K562 (cell line): ENCODE measurements around the gene PRDX2. TPM values are rescaled to one million over a fixed set of nuclear protein-coding genes. Genes with fewer than 3 reads are reported as not detected.

ENCODE experiments used
- C11orf30 ChIP-seq: fragments of 450-650 bp; IDR thresholded peaks from 2 replicates; pipeline ENCODE4 v1.6.1; 2016; ENCODE audit warnings: low read depth, mild to moderate bottlenecking
- CBFA2T2 ChIP-seq: fragments of 450-650 bp; conservative IDR thresholded peaks from 2 replicates; pipeline ENCODE4 v1.6.1; 2017; ENCODE audit warnings: mild to moderate bottlenecking
- CBX2 ChIP-seq: fragments of 200-600 bp; sonication (generic); IDR thresholded peaks from one replicate; pipeline ENCODE4 v1.6.1; 2012; ENCODE audit warnings: mild to moderate bottlenecking, low read length, inconsistent platforms; ENCODE audit not compliant: insufficient read depth, poor library complexity, severe bottlenecking
- CHD2 ChIP-seq: IDR thresholded peaks from 2 replicates; pipeline ENCODE4 v1.6.1; 2011; ENCODE audit warnings: low read depth, low read length
- GTF2A2 ChIP-seq: IDR thresholded peaks from 2 replicates; pipeline ENCODE4 v1.6.1; 2016; ENCODE audit warnings: mild to moderate bottlenecking, missing genetic modification characterization, missing compliant biosample characterization
- LARP7 ChIP-seq: fragments of 450-650 bp; IDR thresholded peaks from 2 replicates; pipeline ENCODE4 v1.6.1; 2016
- PURB ChIP-seq: sonication (generic); formaldehyde crosslinking; IDR thresholded peaks from 2 replicates; pipeline ENCODE4 v1.9.0; 2021; ENCODE audit warnings: low read depth, mild to moderate bottlenecking, missing genetic modification reagents
- SUPT5H ChIP-seq: fragments of 450-650 bp; IDR thresholded peaks from 2 replicates; pipeline ENCODE4 v1.6.1; 2016
- ZFPM2 ChIP-seq: fragments of 250-450 bp; sonication (Bioruptor Pico); IDR thresholded peaks from 2 replicates; pipeline ENCODE4 v1.5.1; 2022; ENCODE audit warnings: mild to moderate bottlenecking
- ZNF263 ChIP-seq: sonication (generic); formaldehyde crosslinking; IDR thresholded peaks from 2 replicates; pipeline ENCODE4 v1.8.0; 2022; ENCODE audit warnings: mild to moderate bottlenecking, missing genetic modification reagents, borderline replicate concordance
- ZNF324 ChIP-seq: fragments of 250-450 bp; sonication (Bioruptor Pico); IDR thresholded peaks from 2 replicates; pipeline ENCODE4 v1.4.0; 2020; ENCODE audit warnings: mild to moderate bottlenecking
- ZNF436 ChIP-seq: fragments of 250-450, 450-650 bp; sonication (Bioruptor Pico); formaldehyde crosslinking; IDR thresholded peaks from 2 replicates; pipeline ENCODE4 v1.7.0; 2020; ENCODE audit warnings: mild to moderate bottlenecking
- ZNF507 ChIP-seq: conservative IDR thresholded peaks from 2 replicates; pipeline ENCODE4 v1.6.1; 2017; ENCODE audit warnings: missing genetic modification characterization, missing compliant biosample characterization
- polyA plus RNA-seq, 8 experiments: library from polyadenylated mRNA; depleted of rRNA in 4 of 8; stranded (reverse) in 5 of 8; unstranded in 3 of 8; fragments of >200 nt; fragmentation: Nextera tagmentation in 2 of 8; fragmentation: Illumina TruSeq in 1 of 8; extraction: Ambion mirVana in 2 of 8; extraction: Trizol in 1 of 8; gene quantifications; 2 replicates each; pipeline versions ENCODE4 v1.2.1 to v1.2.3, GENCODE V29; 2011 to 2014; ENCODE audit warnings: inconsistent platforms in 1 of 8, missing spikeins in 1 of 8
- total RNA-seq, 7 experiments: library from RNA; depleted of rRNA in 6 of 7; stranded (reverse); fragments of >200 nt in 6 of 7; fragmentation: Illumina TruSeq in 2 of 7; extraction: Trizol in 2 of 7; gene quantifications; 2 replicates each; pipeline versions ENCODE4 v1.2.1 to v1.2.3, GENCODE V29; 2011 to 2021; ENCODE audit warnings: low replicate concordance in 1 of 7
- TF ChIP-seq, protein P1 (sequence below), 2 experiments: fragments of 450-650 bp in 1 of 2; sonication (generic) in 1 of 2; formaldehyde crosslinking; conservative IDR thresholded peaks; 2 replicates each; pipeline versions ENCODE4 v1.4.0 to v1.8.1; 2020 to 2022; ENCODE audit warnings: mild to moderate bottlenecking in 1 of 2, missing genetic modification reagents in 1 of 2
- TF ChIP-seq, protein P2 (sequence below): sonication (generic); IDR thresholded peaks from 2 replicates; pipeline ENCODE4 v1.6.1; 2016
- TF ChIP-seq, protein P3 (sequence below): sonication (generic); formaldehyde crosslinking; IDR thresholded peaks from 2 replicates; pipeline ENCODE4 v1.8.1; 2022; ENCODE audit warnings: missing genetic modification reagents
- TF ChIP-seq, protein P4 (sequence below), 2 experiments: fragments of 150-350 bp in 1 of 2; IDR thresholded peaks; 2 replicates each; pipeline ENCODE4 v1.6.1; 2012 to 2016; ENCODE audit warnings: low read depth in 2 of 2, low read length in 2 of 2, mild to moderate bottlenecking in 1 of 2, moderate library complexity in 1 of 2

PRDX2 gene
- total and polyA plus RNA-seq, 9 of the 15 experiments (the other 6 are each of a cell fraction or from before 2014, with no cell fraction given): 206 to 1,183 (median 415) TPM

DNA sequence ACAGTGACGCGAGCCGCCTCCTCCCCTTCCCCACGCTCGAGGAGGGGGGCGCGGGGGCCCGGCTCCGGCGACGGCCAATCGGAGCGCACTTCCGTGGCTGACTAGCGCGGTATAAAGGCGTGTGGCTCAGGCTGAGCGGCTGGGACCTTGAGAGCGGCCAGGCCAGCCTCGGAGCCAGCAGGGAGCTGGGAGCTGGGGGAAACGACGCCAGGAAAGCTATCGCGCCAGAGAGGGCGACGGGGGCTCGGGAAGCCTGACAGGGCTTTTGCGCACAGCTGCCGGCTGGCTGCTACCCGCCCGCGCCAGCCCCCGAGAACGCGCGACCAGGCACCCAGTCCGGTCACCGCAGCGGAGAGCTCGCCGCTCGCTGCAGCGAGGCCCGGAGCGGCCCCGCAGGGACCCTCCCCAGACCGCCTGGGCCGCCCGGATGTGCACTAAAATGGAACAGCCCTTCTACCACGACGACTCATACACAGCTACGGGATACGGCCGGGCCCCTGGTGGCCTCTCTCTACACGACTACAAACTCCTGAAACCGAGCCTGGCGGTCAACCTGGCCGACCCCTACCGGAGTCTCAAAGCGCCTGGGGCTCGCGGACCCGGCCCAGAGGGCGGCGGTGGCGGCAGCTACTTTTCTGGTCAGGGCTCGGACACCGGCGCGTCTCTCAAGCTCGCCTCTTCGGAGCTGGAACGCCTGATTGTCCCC is 10.1 kb downstream of the PRDX2 start, which contains the start of gene JUNB (continued):
- TF ChIP-seq, protein P1, sequence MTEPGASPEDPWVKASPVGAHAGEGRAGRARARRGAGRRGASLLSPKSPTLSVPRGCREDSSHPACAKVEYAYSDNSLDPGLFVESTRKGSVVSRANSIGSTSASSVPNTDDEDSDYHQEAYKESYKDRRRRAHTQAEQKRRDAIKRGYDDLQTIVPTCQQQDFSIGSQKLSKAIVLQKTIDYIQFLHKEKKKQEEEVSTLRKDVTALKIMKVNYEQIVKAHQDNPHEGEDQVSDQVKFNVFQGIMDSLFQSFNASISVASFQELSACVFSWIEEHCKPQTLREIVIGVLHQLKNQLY (CRISPR knock-in tag; conservative IDR thresholded peaks at IDR 0.05): 0 out of 4 replicates have a peak, but pooled peaks of 1 of the 2 experiments have one; percentile 88
- TF ChIP-seq ZNF436 (peak; percentile 78; the same call in 1 of the 2 replicates), ZNF507 (no peak), SUPT5H (peak; percentile 100), C11orf30 (no peak), CHD2 (no peak), LARP7 (no peak), ZFPM2 (CRISPR knock-in tag) (0 out of 2 replicates have a peak, but pooled peaks have one; percentile 63), CBFA2T2 (no peak), ZNF324 (no peak), CBX2 (no peak), PURB (CRISPR knock-in tag) (no peak), GTF2A2 (tag) (peak; percentile 87), ZNF263 (CRISPR knock-in tag) (peak; percentile 71; the same call in 1 of the 2 replicates)
- TF ChIP-seq, protein P2, sequence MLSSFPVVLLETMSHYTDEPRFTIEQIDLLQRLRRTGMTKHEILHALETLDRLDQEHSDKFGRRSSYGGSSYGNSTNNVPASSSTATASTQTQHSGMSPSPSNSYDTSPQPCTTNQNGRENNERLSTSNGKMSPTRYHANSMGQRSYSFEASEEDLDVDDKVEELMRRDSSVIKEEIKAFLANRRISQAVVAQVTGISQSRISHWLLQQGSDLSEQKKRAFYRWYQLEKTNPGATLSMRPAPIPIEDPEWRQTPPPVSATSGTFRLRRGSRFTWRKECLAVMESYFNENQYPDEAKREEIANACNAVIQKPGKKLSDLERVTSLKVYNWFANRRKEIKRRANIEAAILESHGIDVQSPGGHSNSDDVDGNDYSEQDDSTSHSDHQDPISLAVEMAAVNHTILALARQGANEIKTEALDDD: no peak
- TF ChIP-seq, protein P3, sequence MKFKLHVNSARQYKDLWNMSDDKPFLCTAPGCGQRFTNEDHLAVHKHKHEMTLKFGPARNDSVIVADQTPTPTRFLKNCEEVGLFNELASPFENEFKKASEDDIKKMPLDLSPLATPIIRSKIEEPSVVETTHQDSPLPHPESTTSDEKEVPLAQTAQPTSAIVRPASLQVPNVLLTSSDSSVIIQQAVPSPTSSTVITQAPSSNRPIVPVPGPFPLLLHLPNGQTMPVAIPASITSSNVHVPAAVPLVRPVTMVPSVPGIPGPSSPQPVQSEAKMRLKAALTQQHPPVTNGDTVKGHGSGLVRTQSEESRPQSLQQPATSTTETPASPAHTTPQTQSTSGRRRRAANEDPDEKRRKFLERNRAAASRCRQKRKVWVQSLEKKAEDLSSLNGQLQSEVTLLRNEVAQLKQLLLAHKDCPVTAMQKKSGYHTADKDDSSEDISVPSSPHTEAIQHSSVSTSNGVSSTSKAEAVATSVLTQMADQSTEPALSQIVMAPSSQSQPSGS (CRISPR knock-in tag): no peak
- TF ChIP-seq, protein P4, sequence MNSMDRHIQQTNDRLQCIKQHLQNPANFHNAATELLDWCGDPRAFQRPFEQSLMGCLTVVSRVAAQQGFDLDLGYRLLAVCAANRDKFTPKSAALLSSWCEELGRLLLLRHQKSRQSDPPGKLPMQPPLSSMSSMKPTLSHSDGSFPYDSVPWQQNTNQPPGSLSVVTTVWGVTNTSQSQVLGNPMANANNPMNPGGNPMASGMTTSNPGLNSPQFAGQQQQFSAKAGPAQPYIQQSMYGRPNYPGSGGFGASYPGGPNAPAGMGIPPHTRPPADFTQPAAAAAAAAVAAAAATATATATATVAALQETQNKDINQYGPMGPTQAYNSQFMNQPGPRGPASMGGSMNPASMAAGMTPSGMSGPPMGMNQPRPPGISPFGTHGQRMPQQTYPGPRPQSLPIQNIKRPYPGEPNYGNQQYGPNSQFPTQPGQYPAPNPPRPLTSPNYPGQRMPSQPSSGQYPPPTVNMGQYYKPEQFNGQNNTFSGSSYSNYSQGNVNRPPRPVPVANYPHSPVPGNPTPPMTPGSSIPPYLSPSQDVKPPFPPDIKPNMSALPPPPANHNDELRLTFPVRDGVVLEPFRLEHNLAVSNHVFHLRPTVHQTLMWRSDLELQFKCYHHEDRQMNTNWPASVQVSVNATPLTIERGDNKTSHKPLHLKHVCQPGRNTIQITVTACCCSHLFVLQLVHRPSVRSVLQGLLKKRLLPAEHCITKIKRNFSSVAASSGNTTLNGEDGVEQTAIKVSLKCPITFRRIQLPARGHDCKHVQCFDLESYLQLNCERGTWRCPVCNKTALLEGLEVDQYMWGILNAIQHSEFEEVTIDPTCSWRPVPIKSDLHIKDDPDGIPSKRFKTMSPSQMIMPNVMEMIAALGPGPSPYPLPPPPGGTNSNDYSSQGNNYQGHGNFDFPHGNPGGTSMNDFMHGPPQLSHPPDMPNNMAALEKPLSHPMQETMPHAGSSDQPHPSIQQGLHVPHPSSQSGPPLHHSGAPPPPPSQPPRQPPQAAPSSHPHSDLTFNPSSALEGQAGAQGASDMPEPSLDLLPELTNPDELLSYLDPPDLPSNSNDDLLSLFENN (IDR thresholded peaks at IDR 0.05; ENCODE audit: low read depth in 2 of 2, low read length in 2 of 2): peak in 1 of 2 experiments; percentile 91; a peak in 2 of 4 replicates
